Common myeloid progenitor, CD34-positive (primary cell): Measurements from ENCODE around the gene CRYZL1.
A peak's percentile ranks its signal among the peaks of the same experiment; 100 is the strongest.

Experiments
- CTCF ChIA-PET: fragments of 350-600 bp; sonication (Branson Sonifier 250); formaldehyde crosslinking; loops from one replicate; lab custom pipeline; 2021; ENCODE audit warnings: antibody characterized with exemption; lab: Charles Lee
- POLR2A ChIA-PET: fragments of 350-600 bp; sonication (Branson Sonifier 250); formaldehyde crosslinking; loops from one replicate; lab custom pipeline; 2021; ENCODE audit warnings: antibody characterized with exemption; lab: Charles Lee
- DNase-seq, 3 donors: peaks; one replicate each; pipeline versions ENCODE4 v3.0.0 to v3.0.0-alpha.2; 2013
- H3K27ac ChIP-seq, 2 experiments: 1 replicate in 1 of 2; 2 replicates in 1 of 2; pipeline ENCODE4 v1.7.0; 2013; ENCODE audit warnings: inconsistent platforms in 2 of 2, low read length in 2 of 2, mild to moderate bottlenecking in 2 of 2, low read depth in 1 of 2, moderate library complexity in 1 of 2; ENCODE audit not compliant: severe bottlenecking in 2 of 2, insufficient read depth in 1 of 2, poor library complexity in 1 of 2
- H3K27me3 ChIP-seq, 5 experiments: replicated peaks in 2 of 5; 1 replicate in 3 of 5; 2 replicates in 2 of 5; pipeline versions ENCODE4 v1.6.1 to v1.7.0; 2013; ENCODE audit warnings: low read length in 4 of 5, mild to moderate bottlenecking in 2 of 5, moderate library complexity in 2 of 5, inconsistent platforms in 1 of 5; ENCODE audit not compliant: insufficient read depth in 5 of 5, control insufficient read depth in 4 of 5
- H3K36me3 ChIP-seq, 4 experiments: 1 replicate in 2 of 4; 2 replicates in 2 of 4; pipeline versions ENCODE4 v1.6.1 to v1.7.0; 2013; ENCODE audit warnings: low read length in 3 of 4, control low read depth in 1 of 4, mild to moderate bottlenecking in 1 of 4; ENCODE audit not compliant: control insufficient read depth in 4 of 4, insufficient read depth in 4 of 4
- H3K4me1 ChIP-seq, 4 experiments: 1 replicate in 3 of 4; 2 replicates in 1 of 4; pipeline versions ENCODE4 v1.6.1 to v1.7.1; 2013; ENCODE audit warnings: low read length in 3 of 4, mild to moderate bottlenecking in 3 of 4, control low read depth in 1 of 4, inconsistent platforms in 1 of 4, moderate library complexity in 1 of 4; ENCODE audit not compliant: control insufficient read depth in 4 of 4, insufficient read depth in 4 of 4; ENCODE audit errors: control extremely low read depth in 1 of 4
- H3K4me3 ChIP-seq, 7 experiments: 1 replicate in 4 of 7; 2 replicates in 3 of 7; pipeline versions ENCODE4 v1.5.1 to v1.7.0; 2013; ENCODE audit warnings: mild to moderate bottlenecking in 7 of 7, low read length in 6 of 7, moderate library complexity in 6 of 7, inconsistent platforms in 2 of 7, low read depth in 2 of 7, control low read depth in 1 of 7; ENCODE audit not compliant: insufficient read depth in 4 of 7, control insufficient read depth in 1 of 7; ENCODE audit errors: extremely low read depth in 1 of 7
- H3K9me3 ChIP-seq, 5 experiments: 1 replicate in 4 of 5; 2 replicates in 1 of 5; pipeline versions ENCODE4 v1.6.1 to v1.7.1; 2013; ENCODE audit warnings: low read length in 4 of 5, mild to moderate bottlenecking in 2 of 5, inconsistent platforms in 1 of 5, low read depth in 1 of 5, moderate library complexity in 1 of 5; ENCODE audit not compliant: control insufficient read depth in 4 of 5, insufficient read depth in 2 of 5; ENCODE audit errors: control extremely low read depth in 1 of 5
- WGBS: methylation state at CpG from one replicate; pipeline ENCODE4 v1.1.5; 2013; ENCODE audit not compliant: insufficient coverage; 5-methylcytosine and 5-hydroxymethylcytosine counted together

Gene CRYZL1

GRCh38 chr21:33551664-33552063, 89.9 kb downstream of the CRYZL1 start:
- Histone ChIP-seq H3K27ac (no peak overlapping the region), H3K4me1 (no peaks in the 10 kb centered on the region), H3K27me3 (no peaks in the 10 kb centered on the region), H3K4me3 (no peak overlapping the region), H3K36me3 (peaks cover 34 to 88% (median 72%) of the 10 kb centered on the region in 4 experiments), H3K9me3 (no peaks in the 10 kb centered on the region)
- 96% methylated on average over 2 of the region's 2 CpGs for WGBS
- POLR2A ChIA-PET = interaction anchor here (1.0 kb wide), 1 partner anchor 10 kb away, joined by 3 read pairs; the partner anchor contains the start of gene GART
- no peak for DNase-seq
- CTCF ChIA-PET = interaction anchor here (0.9 to 1.3 kb wide), 2 partner anchors 8 to 54 kb away, joined by 4 to 6 read pairs; partner anchors contain the start of gene SON

DNA sequence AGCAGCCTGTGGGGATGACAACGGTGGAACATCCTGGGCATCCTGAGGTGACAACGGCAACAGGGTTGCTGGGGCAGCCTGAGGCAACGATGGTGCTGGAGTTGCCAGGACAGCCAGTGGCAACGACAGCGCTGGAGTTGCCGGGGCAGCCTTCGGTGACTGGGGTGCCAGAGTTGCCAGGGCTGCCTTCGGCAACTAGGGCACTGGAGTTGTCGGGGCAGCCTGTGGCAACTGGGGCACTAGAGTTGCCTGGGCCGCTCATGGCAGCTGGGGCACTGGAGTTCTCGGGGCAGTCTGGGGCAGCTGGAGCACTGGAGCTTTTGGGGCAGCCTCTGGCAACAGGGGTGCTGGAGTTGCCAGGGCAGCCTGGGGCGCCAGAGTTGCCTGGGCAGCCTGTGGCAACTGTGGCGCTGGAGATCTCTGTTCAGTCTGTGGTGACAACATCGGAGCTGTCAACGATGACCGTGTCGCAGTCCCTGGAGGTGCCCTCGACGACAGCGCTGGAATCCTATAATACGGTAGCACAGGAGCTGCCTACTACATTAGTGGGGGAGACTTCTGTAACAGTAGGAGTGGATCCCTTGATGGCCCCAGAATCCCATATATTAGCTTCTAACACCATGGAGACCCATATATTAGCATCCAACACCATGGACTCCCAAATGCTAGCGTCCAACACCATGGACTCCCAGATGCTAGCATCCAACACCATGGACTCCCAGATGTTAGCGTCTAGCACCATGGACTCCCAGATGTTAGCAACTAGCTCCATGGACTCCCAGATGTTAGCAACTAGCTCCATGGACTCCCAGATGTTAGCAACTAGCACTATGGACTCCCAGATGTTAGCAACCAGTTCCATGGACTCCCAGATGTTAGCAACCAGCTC, 90.5 kb downstream of the CRYZL1 start:
- 98% methylated on average over 22 of the region's 23 CpGs for WGBS
- DNase-seq = no peak

GRCh38 chr21:33549848-33550771, 91.4 kb downstream of the CRYZL1 start:
- H3K9me3 ChIP-seq = no peaks in the 10 kb centered on the region
- H3K27ac ChIP-seq = no peak overlapping the region
- DNase-seq = no peak
- CTCF ChIA-PET = no interaction called here
- no peaks in the 10 kb centered on the region for H3K27me3 ChIP-seq
- no peak overlapping the region for H3K4me3 ChIP-seq
- WGBS = 97% methylated on average over 17 of the region's 19 CpGs
- H3K4me1 ChIP-seq = peaks cover 0 to 10% (median 5%) of the 10 kb centered on the region in 4 experiments
- H3K36me3 ChIP-seq = peaks cover 28 to 80% (median 68%) of the 10 kb centered on the region in 4 experiments
- POLR2A ChIA-PET = no interaction called here

More for the DNA sequence above, 90.5 kb downstream of the CRYZL1 start:
- H3K4me1 ChIP-seq = peaks cover 0 to 2% (median under 1%) of the 10 kb centered on the region in 4 experiments
- peaks cover 31 to 87% (median 72%) of the 10 kb centered on the region in 4 experiments for H3K36me3 ChIP-seq
- ChIA-PET POLR2A (interaction anchor here (1.0 kb wide), 1 partner anchor 9 kb away, joined by 3 read pairs; the partner anchor contains the start of gene GART), CTCF (interaction anchor here (0.9 to 1.3 kb wide), 2 partner anchors 8 to 55 kb away, joined by 4 to 6 read pairs; partner anchors contain the start of gene SON)
- H3K9me3 ChIP-seq = no peaks in the 10 kb centered on the region
- H3K27me3 ChIP-seq = no peaks in the 10 kb centered on the region
- H3K27ac ChIP-seq = no peak overlapping the region
- no peak overlapping the region for H3K4me3 ChIP-seq

GRCh38 chr21:33546086-33546485, 95.5 kb downstream of the CRYZL1 start:
- 50% methylated on average over 1 of the region's 3 CpGs for WGBS
- ChIA-PET CTCF (interaction anchor here (0.5 to 3.0 kb wide), 4 partner anchors 9 to 348 kb away, joined by 3 to 14 read pairs (median 4); no protein-coding TSS in a partner anchor), POLR2A (interaction anchor here (1.1 kb wide), 1 partner anchor 18 kb away, joined by 3 read pairs; no protein-coding TSS in a partner anchor)
- H3K27ac ChIP-seq = peak overlapping the region in 1 of 2 experiments; percentile 43
- H3K27me3 ChIP-seq = no peaks in the 10 kb centered on the region
- H3K4me3 ChIP-seq = no peak overlapping the region
- DNase-seq = peak in 2 of 3 donors; percentile 51 to 64
- H3K36me3 ChIP-seq = peaks cover 5 to 42% (median 32%) of the 10 kb centered on the region in 4 experiments
- H3K4me1 ChIP-seq = peaks cover 12 to 28% (median 22%) of the 10 kb centered on the region in 4 experiments
- no peaks in the 10 kb centered on the region for H3K9me3 ChIP-seq

GRCh38 chr21:33544451-33545195, 96.9 kb downstream of the CRYZL1 start:
- peaks cover 19 to 40% (median 28%) of the 10 kb centered on the region in 4 experiments for H3K4me1 ChIP-seq
- DNase-seq = no peak
- POLR2A ChIA-PET = interaction anchor here (0.5 to 0.6 kb wide), 3 partner anchors 8 to 22 kb away, joined by 3 to 4 read pairs (median 3); no protein-coding TSS in a partner anchor
- CTCF ChIA-PET = interaction anchor here (1.3 to 3.0 kb wide), 5 partner anchors 10 to 65 kb away, joined by 4 to 16 read pairs (median 4); partner anchors contain the start of gene TMEM50B
- peaks cover 0 to 28% (median 21%) of the 10 kb centered on the region in 4 experiments for H3K36me3 ChIP-seq
- H3K9me3 ChIP-seq = no peaks in the 10 kb centered on the region
- H3K27ac ChIP-seq = peak overlapping the region; percentile 100
- H3K4me3 ChIP-seq = peak overlapping the region in 6 of 7 experiments; percentile 93 to 100 (median 98)
- no CpG with 5 or more reads among the region's 8 CpGs for WGBS
- H3K27me3 ChIP-seq = no peaks in the 10 kb centered on the region
